Activated naive CD4-positive, alpha-beta T cell treated with Interleukin-2 at 50 U/mL for 16 hours (primary cell): Measurements from ENCODE around the gene TBX15.

Source experiments
- DNase-seq: peaks from one replicate; pipeline ENCODE4 v3.0.0-alpha.2; 2020

The TBX15 gene

DNA sequence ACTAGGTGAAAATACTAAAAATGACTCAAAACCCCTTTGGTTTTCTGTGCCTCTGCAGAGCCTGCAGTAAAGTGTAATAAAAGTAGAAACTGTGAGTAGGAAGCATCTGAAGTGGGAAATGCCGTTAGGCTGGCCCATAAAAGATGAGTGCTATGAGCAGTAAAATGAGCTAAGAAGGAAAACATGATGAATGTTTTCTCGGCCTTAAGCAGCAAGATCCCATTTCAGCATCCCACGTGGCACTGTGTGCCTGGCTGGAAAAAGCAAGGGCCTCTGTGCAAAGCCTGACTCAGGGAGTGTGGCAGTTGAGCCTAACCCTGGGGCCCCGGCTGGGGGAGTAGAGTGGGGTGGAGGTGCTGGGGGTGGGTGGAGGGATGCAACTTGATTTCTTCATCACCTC lies 109.5 kb downstream of the TBX15 start:
- DNase-seq, result no peak

DNA sequence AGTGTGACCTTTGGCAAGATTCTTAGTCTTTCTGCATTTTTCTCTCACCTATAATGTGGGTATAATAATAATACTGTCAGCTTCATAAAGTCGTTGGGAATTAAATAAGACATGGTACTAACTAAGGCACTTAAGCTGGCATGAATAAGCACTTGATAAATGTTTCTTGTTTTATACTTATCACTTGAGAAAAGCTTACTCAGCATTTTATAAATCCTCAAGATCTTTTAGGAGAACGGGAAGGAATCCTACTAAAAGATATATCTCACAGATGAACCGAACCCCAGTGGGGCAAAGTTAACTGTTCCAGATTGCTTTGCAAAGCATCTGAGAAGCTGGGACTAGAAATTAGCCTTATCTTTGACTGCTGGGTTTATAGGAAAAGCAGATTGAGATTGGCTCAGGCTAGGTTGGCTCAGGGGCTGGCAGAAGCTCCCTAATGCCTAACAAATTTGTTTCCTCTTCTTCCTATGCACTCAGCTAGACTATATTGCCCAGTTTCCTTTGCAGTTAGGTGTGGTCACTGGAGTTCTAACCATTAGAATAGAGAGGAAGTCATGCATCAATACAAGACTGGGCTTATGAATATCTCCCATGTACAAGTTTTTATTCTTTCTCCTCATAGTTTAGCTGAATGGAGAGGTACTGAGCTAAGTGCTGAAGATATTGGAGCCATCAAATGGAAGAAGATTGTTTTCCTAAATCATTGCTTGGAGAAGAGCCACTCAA lies 110.3 kb downstream of the TBX15 start:
- DNase-seq, result no peak

DNA sequence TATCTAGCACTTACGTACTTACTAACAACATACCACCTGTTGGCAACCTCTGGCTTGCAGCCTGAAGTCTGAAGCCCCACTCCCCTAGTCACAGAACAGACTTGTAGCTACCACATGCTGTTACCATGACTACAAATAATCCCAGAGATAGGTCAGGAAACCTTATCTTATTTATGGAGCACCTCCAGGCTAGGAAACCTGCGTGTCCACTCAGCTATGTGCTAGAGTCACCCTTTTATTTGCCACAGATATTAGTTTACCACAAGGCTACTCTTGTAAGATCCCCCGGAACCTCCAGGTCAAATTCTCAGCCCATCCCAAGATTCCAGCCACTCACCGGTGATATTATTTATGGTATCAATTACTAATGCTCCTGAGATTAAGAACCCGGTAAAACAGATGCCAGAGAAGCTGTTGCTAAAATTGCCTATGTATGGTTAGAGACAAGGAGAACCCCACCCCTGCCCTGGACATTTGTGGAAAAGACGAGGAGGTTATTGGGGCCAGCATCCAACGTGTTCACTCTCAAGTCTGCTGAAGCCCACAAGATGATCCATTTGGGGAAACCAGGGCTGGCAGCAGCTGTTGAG lies 116.5 kb downstream of the TBX15 start:
- no peak for DNase-seq

DNA sequence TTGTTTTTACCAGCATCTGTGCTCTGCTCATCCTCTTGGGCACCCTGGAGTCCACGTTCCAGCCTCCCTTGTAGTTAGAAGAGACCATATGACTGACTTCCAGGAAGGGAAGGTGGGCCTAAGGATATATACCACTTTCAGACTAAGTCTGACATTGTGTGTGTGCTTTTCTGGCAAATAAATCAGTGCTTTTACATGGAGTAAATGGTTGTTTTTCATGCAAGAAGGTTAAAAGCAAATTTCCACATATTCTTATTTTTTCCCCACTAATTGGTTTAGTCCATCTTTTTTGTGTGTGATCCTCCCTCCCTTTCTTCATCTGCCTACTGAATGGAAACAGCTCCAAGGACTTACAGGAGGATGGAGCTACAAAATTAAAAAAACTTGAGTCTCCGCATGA lies 119.8 kb downstream of the TBX15 start:
- no peak for DNase-seq

DNA sequence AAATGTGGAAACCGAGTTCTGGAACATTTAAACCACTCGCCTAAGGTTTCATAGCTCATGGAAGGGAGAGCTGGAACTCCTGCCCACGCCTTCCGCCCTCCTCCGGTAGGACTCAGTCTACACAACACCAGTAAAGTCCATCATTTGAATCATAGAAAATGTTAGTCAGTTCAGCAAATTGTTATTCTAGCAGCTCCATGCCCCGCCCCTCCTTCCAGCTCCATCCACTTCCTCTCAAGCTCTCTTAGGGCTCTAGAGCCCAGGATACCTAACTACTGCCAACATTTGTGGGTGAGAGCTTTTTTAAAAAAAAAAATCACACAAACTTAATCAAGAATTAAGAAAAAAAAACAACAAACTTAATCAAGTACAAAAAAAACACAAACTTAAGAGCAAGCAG lies 121.8 kb downstream of the TBX15 start:
- DNase-seq, result no peak

DNA sequence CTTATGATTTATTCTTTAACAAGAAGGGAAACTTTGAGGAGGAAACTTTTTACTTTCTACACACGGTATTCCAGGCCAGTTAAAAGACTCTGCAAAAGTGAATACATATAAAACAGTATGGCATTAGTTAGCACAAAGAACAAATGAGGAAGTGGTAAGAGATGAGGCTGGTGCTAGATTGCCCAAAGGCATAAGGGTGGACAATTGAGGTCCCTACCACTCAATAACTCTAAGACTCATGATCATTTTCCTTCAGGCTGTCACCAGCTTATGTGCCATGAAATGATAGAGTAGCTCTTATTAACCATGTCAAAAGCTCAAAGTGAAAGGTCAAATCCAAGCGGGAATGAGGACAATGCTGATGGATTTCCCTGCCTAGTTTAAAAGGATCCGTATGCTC lies 124.5 kb downstream of the TBX15 start:
- no peak for DNase-seq

DNA sequence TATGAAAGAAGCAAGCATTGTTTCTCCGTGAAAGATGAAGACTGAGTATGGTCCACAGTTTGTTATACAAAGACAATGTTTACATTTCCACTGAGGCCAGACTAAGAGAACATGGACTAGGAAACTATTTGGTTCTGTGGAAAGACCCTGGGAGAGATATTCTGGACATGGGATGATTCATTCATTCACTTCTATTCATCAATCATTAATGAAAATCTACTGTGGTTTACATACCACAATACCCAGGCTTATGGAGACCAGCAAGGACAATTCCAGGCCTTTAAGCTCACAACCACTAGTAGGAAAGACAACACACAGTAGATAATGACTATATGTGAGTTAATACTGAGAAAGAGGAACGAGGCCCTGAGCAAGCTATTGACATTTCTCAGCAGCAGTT lies 125.4 kb downstream of the TBX15 start:
- no peak for DNase-seq

DNA sequence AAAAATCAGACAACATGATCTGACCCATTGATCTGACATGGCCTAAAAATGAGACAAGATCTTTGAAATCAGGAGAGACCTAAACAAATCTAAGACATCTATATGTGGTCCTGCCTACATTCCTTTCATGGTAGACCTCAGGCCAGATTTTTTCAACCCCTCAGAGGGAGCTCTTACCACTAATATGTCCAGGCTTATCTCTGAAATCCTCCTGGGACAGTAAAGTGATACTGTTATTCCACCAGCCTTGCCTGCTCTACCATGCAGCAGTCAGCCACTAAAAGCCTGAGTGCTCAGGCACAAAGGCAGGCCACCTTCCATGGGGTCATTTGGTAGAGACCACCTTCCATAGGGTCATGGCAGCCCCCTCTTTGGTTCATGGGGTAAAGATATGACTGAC lies 126.9 kb downstream of the TBX15 start:
- no peak for DNase-seq

DNA sequence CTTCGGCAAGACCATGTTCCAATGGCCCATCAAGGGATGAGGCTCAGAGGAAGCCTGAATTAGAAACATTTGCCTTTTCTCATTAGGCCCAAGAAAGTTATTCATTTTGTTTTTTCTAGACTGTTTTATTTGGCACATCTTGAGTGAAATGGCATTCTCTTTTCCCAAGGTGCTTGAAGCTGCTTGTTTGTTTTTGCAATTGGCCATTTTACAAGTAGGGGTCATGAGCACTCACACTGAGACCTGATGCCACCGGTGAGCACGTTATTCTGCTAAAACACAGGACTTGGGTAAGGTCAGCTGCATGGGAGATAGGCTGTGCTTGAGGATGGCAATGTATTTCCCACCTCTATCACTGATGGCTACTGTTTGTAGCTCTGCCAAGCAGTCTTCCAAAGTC lies 128.1 kb downstream of the TBX15 start:
- DNase-seq, result no peak

DNA sequence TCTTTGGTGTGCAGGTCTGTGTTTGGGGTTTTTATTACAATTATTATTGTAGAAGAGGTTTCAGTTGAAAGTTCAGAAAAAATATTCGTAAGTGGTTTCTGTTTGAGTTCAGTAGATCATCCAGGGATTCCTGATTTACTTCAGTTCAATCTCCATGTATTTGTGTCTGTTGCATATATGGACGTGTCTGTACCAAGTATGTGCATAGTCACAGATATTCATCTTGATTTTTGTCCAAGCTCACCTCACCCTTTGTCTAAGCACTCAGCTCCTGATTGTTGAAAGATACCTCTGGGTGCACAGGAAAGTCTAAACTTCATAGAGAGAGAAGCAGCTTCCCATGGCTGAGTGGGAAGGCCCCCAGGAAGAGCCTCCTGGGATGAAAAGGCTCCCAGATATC lies 141.7 kb downstream of the TBX15 start:
- no peak for DNase-seq

DNA sequence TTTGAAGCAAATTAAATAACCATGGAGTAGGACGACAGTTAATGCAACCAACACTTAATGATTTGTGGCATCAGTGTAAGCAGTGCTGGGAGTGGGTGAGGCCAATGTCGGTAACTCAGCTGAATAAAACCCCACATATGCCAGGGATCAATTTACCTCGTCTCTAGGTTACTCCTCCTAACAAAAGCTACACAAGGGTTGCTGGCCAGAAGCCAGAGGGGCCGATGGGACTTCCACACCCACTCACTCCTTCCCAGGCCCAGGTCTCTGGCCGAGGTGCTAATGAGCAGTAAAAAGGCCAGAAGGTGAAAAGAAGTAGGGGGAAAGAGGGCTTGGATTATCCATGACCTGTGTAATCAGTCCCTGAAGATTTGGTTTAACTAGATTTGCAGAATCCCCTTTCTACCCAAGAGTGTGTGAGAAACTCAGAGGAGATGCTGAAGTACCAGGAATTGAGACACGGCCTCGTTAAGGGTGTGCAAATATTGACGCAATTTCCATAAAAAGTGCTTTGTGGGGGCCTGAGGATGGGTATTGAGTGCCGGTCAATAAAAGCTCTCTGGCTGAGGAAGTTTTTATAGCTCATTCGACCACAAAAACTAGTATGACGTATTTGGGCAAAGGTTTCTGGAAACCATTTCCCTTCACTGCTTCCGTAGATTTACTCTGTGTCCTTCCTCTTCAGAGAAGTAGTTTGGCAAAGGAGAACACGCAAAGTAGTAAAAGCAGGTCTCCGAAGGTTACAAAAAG lies 145.5 kb downstream of the TBX15 start:
- DNase-seq, result no peak

DNA sequence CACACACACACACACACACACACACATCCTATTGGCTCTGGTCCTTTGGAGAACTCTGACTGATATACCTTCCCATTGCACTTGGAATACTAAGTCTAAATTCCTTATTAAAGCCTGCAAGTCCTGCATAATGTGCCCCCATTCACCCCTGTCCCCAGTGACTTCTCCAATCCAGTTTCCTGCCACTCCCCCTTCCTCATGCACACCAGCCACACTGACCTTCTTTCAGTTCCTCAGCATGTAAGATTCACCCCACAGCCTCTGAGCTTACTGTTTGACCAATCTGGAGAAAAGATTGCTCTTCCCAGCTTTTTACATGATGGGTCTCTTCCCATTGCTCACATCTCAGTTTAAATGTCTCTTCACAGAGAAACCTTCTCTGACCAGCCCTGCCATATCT lies 146.6 kb downstream of the TBX15 start:
- DNase-seq, result no peak
